ENCODE measurements around the gene CPED1.
A peak's percentile ranks its signal among the peaks of the same experiment; 100 is the strongest.

Gene CPED1

DNA sequence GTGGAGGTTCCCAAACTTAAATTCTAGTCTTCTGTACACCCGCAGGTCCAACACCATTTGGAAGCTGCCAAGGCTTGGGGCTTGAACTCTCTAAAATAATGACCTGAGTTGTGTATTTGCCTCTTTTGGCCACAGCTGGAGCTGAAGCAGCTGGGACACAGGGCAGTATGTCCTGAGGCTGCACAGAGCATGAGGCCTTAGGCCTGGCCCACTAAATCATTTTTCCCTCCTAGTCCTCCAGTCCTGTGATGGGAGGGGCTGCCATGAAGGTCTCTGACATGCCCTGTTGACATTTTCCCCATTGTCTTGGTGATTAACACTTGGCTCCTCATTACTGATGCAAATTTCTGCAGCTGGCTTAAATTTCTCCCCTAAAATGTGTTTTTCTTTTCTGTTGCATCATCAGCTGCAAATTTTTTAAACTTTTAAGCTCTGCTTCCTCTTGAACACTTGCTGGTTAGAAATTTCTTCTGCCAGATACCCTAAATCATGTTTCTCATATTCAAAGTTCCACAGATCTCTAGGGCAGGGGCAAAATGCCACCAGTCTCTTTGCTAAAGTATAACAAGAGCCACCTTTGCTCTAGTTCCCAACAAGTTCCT lies 296.7 kb downstream of the CPED1 start (continued):
- TF ChIP-seq, protein P1, sequence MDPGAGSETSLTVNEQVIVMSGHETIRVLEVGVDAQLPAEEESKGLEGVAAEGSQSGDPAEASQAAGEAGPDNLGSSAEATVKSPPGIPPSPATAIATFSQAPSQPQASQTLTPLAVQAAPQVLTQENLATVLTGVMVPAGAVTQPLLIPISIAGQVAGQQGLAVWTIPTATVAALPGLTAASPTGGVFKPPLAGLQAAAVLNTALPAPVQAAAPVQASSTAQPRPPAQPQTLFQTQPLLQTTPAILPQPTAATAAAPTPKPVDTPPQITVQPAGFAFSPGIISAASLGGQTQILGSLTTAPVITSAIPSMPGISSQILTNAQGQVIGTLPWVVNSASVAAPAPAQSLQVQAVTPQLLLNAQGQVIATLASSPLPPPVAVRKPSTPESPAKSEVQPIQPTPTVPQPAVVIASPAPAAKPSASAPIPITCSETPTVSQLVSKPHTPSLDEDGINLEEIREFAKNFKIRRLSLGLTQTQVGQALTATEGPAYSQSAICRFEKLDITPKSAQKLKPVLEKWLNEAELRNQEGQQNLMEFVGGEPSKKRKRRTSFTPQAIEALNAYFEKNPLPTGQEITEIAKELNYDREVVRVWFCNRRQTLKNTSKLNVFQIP (CRISPR knock-in tag; IDR thresholded peaks at IDR 0.05; ENCODE audit: borderline replicate concordance, low read depth), result no peak
- TF ChIP-seq BACH2 (CRISPR knock-in tag; IDR thresholded peaks at IDR 0.05; ENCODE audit: borderline replicate concordance), result no peak
- no peak for TF ChIP-seq RARB (CRISPR knock-in tag; IDR thresholded peaks at IDR 0.05)
- TF ChIP-seq ZFP30 (CRISPR knock-in tag; IDR thresholded peaks at IDR 0.05), result no peak
- no peak for TF ChIP-seq ARNTL (CRISPR knock-in tag; IDR thresholded peaks at IDR 0.05; ENCODE audit: borderline replicate concordance, low read depth)
- no peak for TF ChIP-seq ZNF70 (CRISPR knock-in tag; IDR thresholded peaks at IDR 0.05)
- TF ChIP-seq TOX (CRISPR knock-in tag; IDR thresholded peaks at IDR 0.05; ENCODE audit: borderline replicate concordance), result no peak
- TF ChIP-seq ZNF565 (CRISPR knock-in tag; conservative IDR thresholded peaks at IDR 0.05; ENCODE audit: low read depth), result no peak

DNA sequence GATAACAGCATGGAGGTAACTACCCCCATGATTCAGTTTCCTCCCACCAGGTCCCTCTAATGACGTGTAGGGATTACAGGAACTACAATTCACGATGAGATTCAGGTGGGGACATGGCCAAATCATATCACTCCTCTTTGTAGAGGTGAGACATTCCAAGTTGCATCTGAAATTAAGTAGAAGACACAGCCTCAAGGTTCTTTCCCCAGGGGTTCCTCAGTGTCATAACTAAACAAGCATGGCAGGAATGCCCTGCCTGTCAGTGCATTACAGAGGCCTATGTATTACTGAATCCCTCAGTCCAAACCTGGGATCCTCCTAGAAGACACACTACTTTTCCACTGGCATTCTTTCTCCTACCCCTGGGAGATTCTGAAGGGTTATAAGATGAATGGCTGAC lies 297.7 kb downstream of the CPED1 start:
- TF ChIP-seq RARB (CRISPR knock-in tag; IDR thresholded peaks at IDR 0.05), result no peak
- TF ChIP-seq GLIS3 (CRISPR knock-in tag; IDR thresholded peaks at IDR 0.05), result no peak
- TF ChIP-seq, protein P2, sequence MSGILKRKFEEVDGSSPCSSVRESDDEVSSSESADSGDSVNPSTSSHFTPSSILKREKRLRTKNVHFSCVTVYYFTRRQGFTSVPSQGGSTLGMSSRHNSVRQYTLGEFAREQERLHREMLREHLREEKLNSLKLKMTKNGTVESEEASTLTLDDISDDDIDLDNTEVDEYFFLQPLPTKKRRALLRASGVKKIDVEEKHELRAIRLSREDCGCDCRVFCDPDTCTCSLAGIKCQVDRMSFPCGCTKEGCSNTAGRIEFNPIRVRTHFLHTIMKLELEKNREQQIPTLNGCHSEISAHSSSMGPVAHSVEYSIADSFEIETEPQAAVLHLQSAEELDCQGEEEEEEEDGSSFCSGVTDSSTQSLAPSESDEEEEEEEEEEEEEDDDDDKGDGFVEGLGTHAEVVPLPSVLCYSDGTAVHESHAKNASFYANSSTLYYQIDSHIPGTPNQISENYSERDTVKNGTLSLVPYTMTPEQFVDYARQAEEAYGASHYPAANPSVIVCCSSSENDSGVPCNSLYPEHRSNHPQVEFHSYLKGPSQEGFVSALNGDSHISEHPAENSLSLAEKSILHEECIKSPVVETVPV (CRISPR knock-in tag; IDR thresholded peaks at IDR 0.05), result no peak
- TF ChIP-seq TCF4 (CRISPR knock-in tag; IDR thresholded peaks at IDR 0.05; ENCODE audit: borderline replicate concordance), result no peak
- no peak for TF ChIP-seq CSDC2 (CRISPR knock-in tag; IDR thresholded peaks at IDR 0.05)
- no peak for TF ChIP-seq ZC3H10 (CRISPR knock-in tag; IDR thresholded peaks at IDR 0.05)
- ATAC-seq, result no peak

DNA sequence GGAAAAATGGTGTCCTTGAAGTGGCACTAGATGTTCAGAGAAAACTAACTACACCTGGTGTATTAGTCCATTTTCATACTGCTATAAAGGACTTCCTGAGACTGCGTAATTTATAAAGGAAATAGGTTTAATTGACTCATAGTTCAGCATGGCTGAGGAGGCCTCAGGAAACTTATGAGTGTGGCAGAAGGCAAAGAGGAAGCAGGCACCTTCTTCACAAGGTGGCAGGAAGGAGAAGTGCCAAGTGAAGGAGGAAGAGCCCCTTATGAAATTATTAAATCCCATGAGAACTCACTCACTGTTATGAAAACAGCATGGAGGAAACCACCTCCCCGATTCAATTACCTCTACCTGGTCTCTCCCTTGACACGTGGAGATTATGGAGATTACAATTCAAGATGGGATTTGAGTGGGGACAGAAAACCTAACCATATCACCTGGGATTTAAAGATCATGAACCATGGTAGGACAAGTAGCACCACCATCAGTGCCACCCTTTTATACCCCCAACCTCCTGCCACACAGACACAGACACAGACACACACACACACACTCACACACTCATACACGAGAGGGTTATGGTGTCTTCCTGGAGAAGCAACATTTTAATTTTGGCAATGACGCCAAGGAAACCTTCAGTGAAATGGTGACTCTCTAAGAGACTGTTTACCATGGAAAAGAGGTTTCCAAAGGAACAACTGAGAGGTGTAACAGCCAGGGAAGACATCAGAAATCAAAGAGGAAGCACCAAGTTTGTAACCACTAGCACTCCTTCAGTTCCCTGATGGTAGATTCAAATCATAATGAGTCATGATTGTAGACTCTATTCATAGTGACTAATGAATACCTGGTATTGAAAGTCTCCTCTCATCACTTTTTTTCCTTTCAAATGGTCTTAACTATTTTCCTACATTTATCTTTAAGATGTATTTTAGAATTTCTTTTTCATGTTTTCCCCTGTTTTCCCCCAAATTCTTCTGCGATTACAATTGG lies 298.5 kb downstream of the CPED1 start:
- peak; percentile 31; the same call in 1 of the 3 replicates for ATAC-seq
- TF ChIP-seq ARNTL (CRISPR knock-in tag; IDR thresholded peaks at IDR 0.05; ENCODE audit: borderline replicate concordance, low read depth), result no peak
- TF ChIP-seq TOX (CRISPR knock-in tag; IDR thresholded peaks at IDR 0.05; ENCODE audit: borderline replicate concordance), result no peak
- no peak for TF ChIP-seq RARB (CRISPR knock-in tag; IDR thresholded peaks at IDR 0.05)
- no peak for TF ChIP-seq SNAI2 (CRISPR knock-in tag; IDR thresholded peaks at IDR 0.05)
- TF ChIP-seq TCF4 (CRISPR knock-in tag; IDR thresholded peaks at IDR 0.05; ENCODE audit: borderline replicate concordance), result no peak
- no peak for TF ChIP-seq ZFP3 (CRISPR knock-in tag; IDR thresholded peaks at IDR 0.05)
- TF ChIP-seq CSDC2 (CRISPR knock-in tag; IDR thresholded peaks at IDR 0.05), result no peak
- TF ChIP-seq, protein P3, sequence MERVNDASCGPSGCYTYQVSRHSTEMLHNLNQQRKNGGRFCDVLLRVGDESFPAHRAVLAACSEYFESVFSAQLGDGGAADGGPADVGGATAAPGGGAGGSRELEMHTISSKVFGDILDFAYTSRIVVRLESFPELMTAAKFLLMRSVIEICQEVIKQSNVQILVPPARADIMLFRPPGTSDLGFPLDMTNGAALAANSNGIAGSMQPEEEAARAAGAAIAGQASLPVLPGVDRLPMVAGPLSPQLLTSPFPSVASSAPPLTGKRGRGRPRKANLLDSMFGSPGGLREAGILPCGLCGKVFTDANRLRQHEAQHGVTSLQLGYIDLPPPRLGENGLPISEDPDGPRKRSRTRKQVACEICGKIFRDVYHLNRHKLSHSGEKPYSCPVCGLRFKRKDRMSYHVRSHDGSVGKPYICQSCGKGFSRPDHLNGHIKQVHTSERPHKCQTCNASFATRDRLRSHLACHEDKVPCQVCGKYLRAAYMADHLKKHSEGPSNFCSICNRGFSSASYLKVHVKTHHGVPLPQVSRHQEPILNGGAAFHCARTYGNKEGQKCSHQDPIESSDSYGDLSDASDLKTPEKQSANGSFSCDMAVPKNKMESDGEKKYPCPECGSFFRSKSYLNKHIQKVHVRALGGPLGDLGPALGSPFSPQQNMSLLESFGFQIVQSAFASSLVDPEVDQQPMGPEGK (CRISPR knock-in tag; IDR thresholded peaks at IDR 0.05; ENCODE audit: borderline replicate concordance), result no peak
- TF ChIP-seq ZNF565 (CRISPR knock-in tag; conservative IDR thresholded peaks at IDR 0.05; ENCODE audit: low read depth), result no peak
- TF ChIP-seq ZC3H10 (CRISPR knock-in tag; IDR thresholded peaks at IDR 0.05), result no peak
- TF ChIP-seq BACH2 (CRISPR knock-in tag; IDR thresholded peaks at IDR 0.05; ENCODE audit: borderline replicate concordance), result no peak
- TF ChIP-seq GLIS3 (CRISPR knock-in tag; IDR thresholded peaks at IDR 0.05), result no peak
- no peak for TF ChIP-seq ZFP30 (CRISPR knock-in tag; IDR thresholded peaks at IDR 0.05)
- no peak for TF ChIP-seq OSR1 (CRISPR knock-in tag; IDR thresholded peaks at IDR 0.05)
- TF ChIP-seq ZNF8 (CRISPR knock-in tag; IDR thresholded peaks at IDR 0.05), result no peak
- no peak for TF ChIP-seq ZNF70 (CRISPR knock-in tag; IDR thresholded peaks at IDR 0.05)
- TF ChIP-seq, protein P4, sequence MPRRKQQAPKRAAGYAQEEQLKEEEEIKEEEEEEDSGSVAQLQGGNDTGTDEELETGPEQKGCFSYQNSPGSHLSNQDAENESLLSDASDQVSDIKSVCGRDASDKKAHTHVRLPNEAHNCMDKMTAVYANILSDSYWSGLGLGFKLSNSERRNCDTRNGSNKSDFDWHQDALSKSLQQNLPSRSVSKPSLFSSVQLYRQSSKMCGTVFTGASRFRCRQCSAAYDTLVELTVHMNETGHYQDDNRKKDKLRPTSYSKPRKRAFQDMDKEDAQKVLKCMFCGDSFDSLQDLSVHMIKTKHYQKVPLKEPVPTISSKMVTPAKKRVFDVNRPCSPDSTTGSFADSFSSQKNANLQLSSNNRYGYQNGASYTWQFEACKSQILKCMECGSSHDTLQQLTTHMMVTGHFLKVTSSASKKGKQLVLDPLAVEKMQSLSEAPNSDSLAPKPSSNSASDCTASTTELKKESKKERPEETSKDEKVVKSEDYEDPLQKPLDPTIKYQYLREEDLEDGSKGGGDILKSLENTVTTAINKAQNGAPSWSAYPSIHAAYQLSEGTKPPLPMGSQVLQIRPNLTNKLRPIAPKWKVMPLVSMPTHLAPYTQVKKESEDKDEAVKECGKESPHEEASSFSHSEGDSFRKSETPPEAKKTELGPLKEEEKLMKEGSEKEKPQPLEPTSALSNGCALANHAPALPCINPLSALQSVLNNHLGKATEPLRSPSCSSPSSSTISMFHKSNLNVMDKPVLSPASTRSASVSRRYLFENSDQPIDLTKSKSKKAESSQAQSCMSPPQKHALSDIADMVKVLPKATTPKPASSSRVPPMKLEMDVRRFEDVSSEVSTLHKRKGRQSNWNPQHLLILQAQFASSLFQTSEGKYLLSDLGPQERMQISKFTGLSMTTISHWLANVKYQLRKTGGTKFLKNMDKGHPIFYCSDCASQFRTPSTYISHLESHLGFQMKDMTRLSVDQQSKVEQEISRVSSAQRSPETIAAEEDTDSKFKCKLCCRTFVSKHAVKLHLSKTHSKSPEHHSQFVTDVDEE (CRISPR knock-in tag; IDR thresholded peaks at IDR 0.05), result no peak
- TF ChIP-seq, protein P2 (CRISPR knock-in tag; IDR thresholded peaks at IDR 0.05), result no peak
- TF ChIP-seq, protein P5, sequence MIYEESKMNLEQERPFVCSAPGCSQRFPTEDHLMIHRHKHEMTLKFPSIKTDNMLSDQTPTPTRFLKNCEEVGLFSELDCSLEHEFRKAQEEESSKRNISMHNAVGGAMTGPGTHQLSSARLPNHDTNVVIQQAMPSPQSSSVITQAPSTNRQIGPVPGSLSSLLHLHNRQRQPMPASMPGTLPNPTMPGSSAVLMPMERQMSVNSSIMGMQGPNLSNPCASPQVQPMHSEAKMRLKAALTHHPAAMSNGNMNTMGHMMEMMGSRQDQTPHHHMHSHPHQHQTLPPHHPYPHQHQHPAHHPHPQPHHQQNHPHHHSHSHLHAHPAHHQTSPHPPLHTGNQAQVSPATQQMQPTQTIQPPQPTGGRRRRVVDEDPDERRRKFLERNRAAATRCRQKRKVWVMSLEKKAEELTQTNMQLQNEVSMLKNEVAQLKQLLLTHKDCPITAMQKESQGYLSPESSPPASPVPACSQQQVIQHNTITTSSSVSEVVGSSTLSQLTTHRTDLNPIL (CRISPR knock-in tag; IDR thresholded peaks at IDR 0.05; ENCODE audit: low read depth), result no peak
- no peak for TF ChIP-seq ISL1 (CRISPR knock-in tag; IDR thresholded peaks at IDR 0.05)

Data from SK-N-SH treated with all-trans-retinoic acid at 6 μM for 48 hours (cell line).